PFSK-1 (cell line): ENCODE measurements around the gene SEMG2.

Experiments
- POLR2AphosphoS5 ChIP-seq: IDR thresholded peaks from 2 replicates; pipeline ENCODE4 v1.6.1; 2012; ENCODE audit warnings: low read depth, mild to moderate bottlenecking, control low read depth, low read length, moderate library complexity
- SIN3A ChIP-seq: IDR thresholded peaks from 2 replicates; pipeline ENCODE4 v1.6.1; 2012; ENCODE audit warnings: mild to moderate bottlenecking, low read length, moderate library complexity, borderline replicate concordance; ENCODE audit not compliant: insufficient read depth

DNA sequence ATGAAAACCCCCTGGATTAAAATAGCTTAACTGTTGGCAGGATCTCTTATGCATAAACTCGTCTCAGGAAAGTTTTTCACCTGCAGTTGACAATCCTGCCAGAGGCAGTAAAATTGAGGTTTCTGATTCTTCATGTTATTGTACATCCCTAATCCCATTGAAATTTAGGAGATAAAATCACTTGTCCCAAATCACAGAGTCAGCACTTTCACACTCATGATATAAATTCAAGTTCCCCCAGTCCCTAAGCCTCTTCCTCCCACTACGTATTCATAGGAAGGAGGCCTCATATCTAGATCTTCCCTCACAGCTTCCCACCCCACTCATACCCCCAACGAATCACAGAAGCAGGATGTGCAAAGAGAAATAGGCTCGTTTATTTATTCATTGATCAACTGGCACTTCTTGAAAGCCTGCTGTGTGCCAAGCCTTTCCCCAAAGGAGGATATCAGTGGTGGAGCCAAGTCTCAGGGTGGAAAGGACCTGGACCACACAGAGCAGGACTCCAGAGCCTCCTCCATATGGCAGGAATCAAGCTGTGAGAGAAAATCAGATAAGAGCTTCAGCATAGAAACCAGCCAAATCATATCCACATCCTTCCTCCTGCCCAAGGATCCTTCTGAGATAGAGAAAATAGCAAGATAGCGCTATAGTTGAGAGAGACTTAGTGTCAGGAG is 30.8 kb downstream of the SEMG2 start:
- TF ChIP-seq SIN3A (no peak), POLR2AphosphoS5 (no peak)
